ENCODE measurements around the gene UNC13D.

DNA sequence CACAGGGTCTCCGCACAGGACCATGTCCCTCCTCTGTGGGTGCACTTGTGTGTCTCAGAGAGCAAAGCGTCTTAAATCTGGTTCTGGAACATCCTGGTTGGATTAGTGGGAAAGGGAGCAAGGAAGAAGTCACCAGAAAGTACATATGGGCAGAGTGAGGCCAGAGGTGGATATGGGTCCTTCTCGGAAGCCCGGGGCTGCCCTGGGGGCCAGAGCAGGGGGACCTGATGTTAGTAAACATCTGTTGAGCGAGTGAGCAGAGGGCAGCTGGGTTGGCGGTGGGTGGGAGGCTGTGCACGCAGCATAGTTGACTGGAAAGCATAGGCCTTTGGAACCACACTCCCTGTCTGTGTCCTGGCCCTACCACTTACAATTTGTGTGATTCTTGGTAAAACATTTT is 22.7 kb downstream of the UNC13D start:
- TF ChIP-seq TAF1 (IDR thresholded peaks at IDR 0.05; ENCODE audit: low read depth), result no peak
- no peak for TF ChIP-seq USF1 (IDR thresholded peaks at IDR 0.05)
- TF ChIP-seq REST (IDR thresholded peaks at IDR 0.05; ENCODE audit: low read depth), result no peak
- TF ChIP-seq TCF12 (IDR thresholded peaks at IDR 0.05; ENCODE audit: low read depth), result no peak
- no peak for TF ChIP-seq NFIC (IDR thresholded peaks at IDR 0.05)
- TF ChIP-seq ZBTB7A (IDR thresholded peaks at IDR 0.05; ENCODE audit: low read depth), result no peak

All from Ishikawa (cell line).